Measurements from ENCODE around the gene CISH.
A peak's percentile ranks its signal among the peaks of the same experiment; 100 is the strongest.

The CISH gene

GRCh38 chr3:50606596-50606995 lies 5.0 kb downstream of the CISH start:
- no peak overlapping the region for H2AFZ ChIP-seq
- H3K27me3 ChIP-seq (ENCODE audit: control insufficient read depth, insufficient read depth, low read length), result no peaks in the 10 kb centered on the region
- H3K4me2 ChIP-seq (ENCODE audit: low read length), result peak overlapping the region; percentile 5
- H3K27ac ChIP-seq, result no peak overlapping the region
- no peak overlapping the region for H3K9ac ChIP-seq
- H3K79me2 ChIP-seq, result peaks cover 18% of the 10 kb centered on the region
- H3K4me1 ChIP-seq, result peaks cover 54% of the 10 kb centered on the region
- no peak for TF ChIP-seq CTCF (IDR thresholded peaks at IDR 0.05)
- no peaks in the 10 kb centered on the region for H3K9me3 ChIP-seq (ENCODE audit: control insufficient read depth, low read length)
- H3K4me3 ChIP-seq (ENCODE audit: low read depth, low read length), result no peak overlapping the region
- H3K36me3 ChIP-seq (ENCODE audit: control insufficient read depth, insufficient read depth, low read length), result no peaks in the 10 kb centered on the region

GRCh38 chr3:50605901-50606326 lies 5.7 kb downstream of the CISH start:
- Histone ChIP-seq H3K4me2 (ENCODE audit: low read length) (peak overlapping the region; percentile 12), H2AFZ (no peak overlapping the region), H3K4me3 (ENCODE audit: low read depth, low read length) (no peak overlapping the region), H3K9ac (no peak overlapping the region), H3K27me3 (ENCODE audit: control insufficient read depth, insufficient read depth, low read length) (no peaks in the 10 kb centered on the region), H3K4me1 (peaks cover 58% of the 10 kb centered on the region), H3K9me3 (ENCODE audit: control insufficient read depth, low read length) (no peaks in the 10 kb centered on the region), H3K27ac (peak overlapping the region; percentile 41), H3K79me2 (peaks cover 16% of the 10 kb centered on the region), H3K36me3 (ENCODE audit: control insufficient read depth, insufficient read depth, low read length) (no peaks in the 10 kb centered on the region)
- TF ChIP-seq CTCF (IDR thresholded peaks at IDR 0.05), result no peak

GRCh38 chr3:50604628-50605588 lies 6.7 kb downstream of the CISH start:
- H3K4me2 ChIP-seq (ENCODE audit: low read length), result peak overlapping the region; percentile 12
- no peaks in the 10 kb centered on the region for H3K9me3 ChIP-seq (ENCODE audit: control insufficient read depth, low read length)
- H3K27me3 ChIP-seq (ENCODE audit: control insufficient read depth, insufficient read depth, low read length), result no peaks in the 10 kb centered on the region
- H3K27ac ChIP-seq, result peak overlapping the region; percentile 100
- H2AFZ ChIP-seq, result no peak overlapping the region
- no peak for TF ChIP-seq CTCF (IDR thresholded peaks at IDR 0.05)
- H3K4me3 ChIP-seq (ENCODE audit: low read depth, low read length), result no peak overlapping the region
- H3K9ac ChIP-seq, result no peak overlapping the region
- H3K79me2 ChIP-seq, result peaks cover 11% of the 10 kb centered on the region
- peaks cover 59% of the 10 kb centered on the region for H3K4me1 ChIP-seq
- no peaks in the 10 kb centered on the region for H3K36me3 ChIP-seq (ENCODE audit: control insufficient read depth, insufficient read depth, low read length)

GRCh38 chr3:50604110-50604621 lies 7.4 kb downstream of the CISH start:
- no peak for TF ChIP-seq CTCF (IDR thresholded peaks at IDR 0.05)
- H3K4me2 ChIP-seq (ENCODE audit: low read length), result no peak overlapping the region
- no peaks in the 10 kb centered on the region for H3K36me3 ChIP-seq (ENCODE audit: control insufficient read depth, insufficient read depth, low read length)
- H3K9ac ChIP-seq, result no peak overlapping the region
- H3K4me3 ChIP-seq (ENCODE audit: low read depth, low read length), result no peak overlapping the region
- H3K27ac ChIP-seq, result peak overlapping the region; percentile 100
- H3K27me3 ChIP-seq (ENCODE audit: control insufficient read depth, insufficient read depth, low read length), result no peaks in the 10 kb centered on the region
- peaks cover 61% of the 10 kb centered on the region for H3K4me1 ChIP-seq
- no peaks in the 10 kb centered on the region for H3K9me3 ChIP-seq (ENCODE audit: control insufficient read depth, low read length)
- no peak overlapping the region for H2AFZ ChIP-seq
- H3K79me2 ChIP-seq, result peaks cover 5% of the 10 kb centered on the region
